Uterus (tissue), 2 donors: ENCODE data around the gene PTPRN.
"Not testable (repeated sequence)": the region's sequence is repeated elsewhere in the genome, so short reads cannot be mapped to it uniquely, and the experiment has no call there.

Experiments
- CTCF ChIP-seq, 4 experiments: fragments of 200-600 bp in 2 of 4; fragments of 450-650 bp in 2 of 4; sonication (generic) in 2 of 4; IDR thresholded peaks; one replicate each; pipeline ENCODE4 v1.5.1; 2016 to 2019; ENCODE audit warnings: antibody characterized with exemption in 4 of 4, mild to moderate bottlenecking in 2 of 4, moderate library complexity in 1 of 4
- POLR2A ChIP-seq, 2 donors: fragments of 450-650 bp; IDR thresholded peaks; one replicate each; pipeline ENCODE4 v1.6.1; 2016; ENCODE audit warnings: antibody characterized with exemption in 2 of 2, mild to moderate bottlenecking in 1 of 2, moderate library complexity in 1 of 2

GRCh38 chr2:219258942-219259341 lies 50.3 kb downstream of the PTPRN start:
- not testable (repeated sequence) for TF ChIP-seq CTCF, POLR2A (IDR thresholded peaks at IDR 0.05)
